Retinal pigment epithelial cell (primary cell): ENCODE measurements around the gene AURKAIP1.

Source experiments
- DNase-seq: peaks from one replicate; pipeline ENCODE4 v3.0.0-alpha.2; 2010; ENCODE audit warnings: low read depth
- H3K4me3 ChIP-seq: 2 replicates; pipeline ENCODE4 v1.5.1; 2011; ENCODE audit warnings: mild to moderate bottlenecking, low read length, control low read depth, moderate library complexity
- TF ChIP-seq, protein P1 (sequence below): conservative IDR thresholded peaks from 2 replicates; pipeline ENCODE4 v1.5.1; 2011; ENCODE audit warnings: low read depth, low read length, control low read depth, inconsistent platforms

The AURKAIP1 gene

DNA sequence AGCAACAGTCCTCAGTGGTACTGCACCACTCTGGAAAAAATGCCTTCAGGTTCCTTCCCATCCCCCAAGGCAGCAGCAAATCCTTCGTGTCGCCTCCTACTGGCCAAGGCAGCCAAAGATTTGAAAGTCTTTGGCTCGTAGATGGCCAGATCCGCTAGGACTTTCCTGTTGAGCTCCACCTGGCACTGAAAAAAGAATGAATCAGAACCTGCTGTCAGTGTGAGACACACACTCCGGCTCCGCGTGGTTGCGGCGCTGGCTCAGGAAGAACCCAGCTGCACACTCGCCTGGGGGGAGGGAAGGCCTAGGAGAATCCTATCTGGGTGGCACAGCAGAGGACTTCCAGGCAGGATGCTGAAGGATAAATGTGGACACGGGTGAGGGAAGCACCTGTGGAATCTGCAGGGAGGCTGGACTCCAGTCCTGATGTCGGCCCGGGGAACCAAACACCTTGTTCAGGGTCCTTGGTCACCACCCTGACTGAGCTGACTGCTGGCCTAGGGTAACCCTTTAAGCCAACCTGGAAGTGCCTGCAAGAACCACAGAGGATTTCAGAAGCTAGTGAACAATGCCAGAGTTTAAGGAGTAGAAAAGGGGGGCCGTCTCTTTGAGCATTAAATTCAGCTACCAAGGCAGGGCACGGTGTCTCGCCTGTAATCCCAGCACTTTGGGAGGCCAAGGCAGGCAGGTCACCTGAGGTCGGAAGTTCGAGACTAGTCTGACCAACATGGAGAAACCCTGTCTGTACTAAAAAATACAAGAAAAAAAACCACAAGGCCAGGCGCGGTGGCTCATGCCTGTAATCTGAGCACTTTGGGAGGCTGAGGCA is 27.3 kb upstream of the AURKAIP1 start:
- H3K4me3 ChIP-seq: no peak overlapping the region
- peak; percentile 30 for DNase-seq
- TF ChIP-seq, protein P1, sequence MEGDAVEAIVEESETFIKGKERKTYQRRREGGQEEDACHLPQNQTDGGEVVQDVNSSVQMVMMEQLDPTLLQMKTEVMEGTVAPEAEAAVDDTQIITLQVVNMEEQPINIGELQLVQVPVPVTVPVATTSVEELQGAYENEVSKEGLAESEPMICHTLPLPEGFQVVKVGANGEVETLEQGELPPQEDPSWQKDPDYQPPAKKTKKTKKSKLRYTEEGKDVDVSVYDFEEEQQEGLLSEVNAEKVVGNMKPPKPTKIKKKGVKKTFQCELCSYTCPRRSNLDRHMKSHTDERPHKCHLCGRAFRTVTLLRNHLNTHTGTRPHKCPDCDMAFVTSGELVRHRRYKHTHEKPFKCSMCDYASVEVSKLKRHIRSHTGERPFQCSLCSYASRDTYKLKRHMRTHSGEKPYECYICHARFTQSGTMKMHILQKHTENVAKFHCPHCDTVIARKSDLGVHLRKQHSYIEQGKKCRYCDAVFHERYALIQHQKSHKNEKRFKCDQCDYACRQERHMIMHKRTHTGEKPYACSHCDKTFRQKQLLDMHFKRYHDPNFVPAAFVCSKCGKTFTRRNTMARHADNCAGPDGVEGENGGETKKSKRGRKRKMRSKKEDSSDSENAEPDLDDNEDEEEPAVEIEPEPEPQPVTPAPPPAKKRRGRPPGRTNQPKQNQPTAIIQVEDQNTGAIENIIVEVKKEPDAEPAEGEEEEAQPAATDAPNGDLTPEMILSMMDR: peak; percentile 77

DNA sequence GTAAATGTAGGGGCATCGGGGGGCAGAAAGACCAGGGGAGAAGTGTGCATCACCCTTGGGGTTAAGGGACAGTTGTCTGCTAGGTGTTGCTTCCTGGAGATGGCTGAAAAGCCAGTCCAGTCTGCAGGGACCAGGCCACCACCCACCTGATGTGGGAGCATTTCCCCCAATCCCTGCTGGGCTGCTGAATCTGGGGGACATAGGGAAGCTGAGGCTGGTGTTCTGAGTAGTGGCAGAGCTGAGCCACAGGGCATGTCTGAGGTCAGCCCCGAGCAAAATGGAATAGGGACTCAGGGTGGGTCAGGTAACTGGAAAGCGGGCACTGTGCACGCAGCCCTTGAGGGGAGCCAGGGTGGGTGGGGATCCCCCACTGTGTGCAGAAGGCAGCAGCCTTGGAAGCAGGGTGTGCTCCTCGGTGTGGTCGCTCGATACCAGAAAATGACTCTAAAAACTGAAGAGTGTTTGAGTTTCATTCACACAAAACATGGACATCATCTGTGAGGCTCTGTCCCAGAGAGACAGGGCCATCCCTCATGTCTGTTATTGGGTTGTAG is 26.5 kb upstream of the AURKAIP1 start:
- DNase-seq: no peak
- no peak overlapping the region for H3K4me3 ChIP-seq
- TF ChIP-seq, protein P1: no peak

DNA sequence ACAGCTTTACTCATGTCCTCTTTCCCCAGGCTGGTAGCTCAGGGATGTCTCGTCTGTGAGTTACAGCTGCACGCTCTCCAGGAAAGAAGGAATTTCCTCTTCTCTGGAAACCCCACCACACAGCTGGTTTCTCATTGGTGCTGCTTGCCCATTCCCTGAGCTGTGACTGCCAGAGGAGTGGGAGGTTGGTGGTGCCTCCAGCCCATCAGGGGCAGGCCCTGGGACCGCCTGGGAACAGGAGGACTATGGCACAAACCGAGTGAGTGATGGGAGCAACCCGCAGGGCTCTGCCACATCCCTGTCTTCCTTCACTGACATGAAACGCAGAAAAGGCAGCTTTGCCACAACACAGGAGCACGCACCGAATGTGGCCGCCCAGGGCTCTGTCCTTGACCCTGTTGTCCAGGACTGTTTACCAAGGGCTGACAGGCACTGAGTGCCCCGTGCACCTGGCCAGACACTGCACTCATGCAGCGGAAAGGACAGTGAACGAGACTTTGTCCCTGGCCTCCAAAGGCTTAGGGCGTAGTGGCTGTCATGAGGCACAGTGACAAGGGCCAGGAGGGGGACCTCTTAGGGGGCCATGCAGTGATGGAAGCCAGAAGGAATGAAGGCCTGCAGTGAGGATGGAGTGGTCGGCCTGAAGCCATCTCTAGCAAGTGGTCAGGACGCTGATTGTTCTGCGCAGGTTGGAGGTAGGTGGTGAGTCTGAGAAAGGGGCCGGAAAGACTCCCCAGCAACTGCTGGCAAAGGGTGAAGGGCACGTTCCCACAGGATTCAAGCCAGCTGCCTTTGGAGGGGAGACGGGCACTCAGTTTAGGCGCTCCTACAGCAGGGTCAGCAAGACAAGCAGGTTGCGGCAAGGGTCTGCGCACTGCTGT is 25.8 kb upstream of the AURKAIP1 start:
- TF ChIP-seq, protein P1: no peak
- H3K4me3 ChIP-seq: peak overlapping the region; percentile 94
- no peak for DNase-seq

DNA sequence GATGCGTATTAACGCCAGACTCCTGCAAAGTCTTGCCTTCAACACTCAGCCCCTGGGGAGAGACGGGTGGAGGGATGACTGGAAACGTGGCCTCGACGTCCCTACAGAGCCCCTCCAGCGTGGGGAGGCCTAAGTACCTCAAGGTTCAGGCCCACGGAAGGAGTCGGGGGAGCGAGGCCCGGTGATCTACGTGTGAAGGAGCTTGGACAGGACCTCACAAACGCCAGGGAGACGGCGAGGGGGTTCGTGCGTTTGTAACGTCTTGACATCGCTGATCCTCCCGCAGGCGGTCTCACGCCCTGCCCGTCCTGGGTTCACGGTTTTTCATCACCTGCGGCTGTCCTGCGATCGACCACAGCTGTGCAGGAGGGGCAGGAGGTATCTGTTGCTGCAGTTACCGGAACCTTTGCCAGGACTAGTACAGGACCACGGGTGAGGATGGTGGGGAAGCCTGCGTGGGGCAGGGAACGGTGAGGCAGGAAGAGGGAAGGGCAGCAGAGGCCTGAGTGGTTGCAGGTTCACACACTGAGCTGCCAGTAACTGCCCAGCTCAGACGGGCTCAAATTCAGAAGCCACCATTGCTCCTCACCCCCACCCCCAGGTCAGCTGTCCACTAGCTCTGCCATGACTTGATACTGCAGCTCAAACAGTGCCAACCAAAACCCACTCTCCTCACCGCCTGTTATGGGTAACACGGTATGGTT is 25.0 kb upstream of the AURKAIP1 start:
- no peak for DNase-seq
- TF ChIP-seq, protein P1: no peak
- H3K4me3 ChIP-seq: peak overlapping the region; percentile 94

DNA sequence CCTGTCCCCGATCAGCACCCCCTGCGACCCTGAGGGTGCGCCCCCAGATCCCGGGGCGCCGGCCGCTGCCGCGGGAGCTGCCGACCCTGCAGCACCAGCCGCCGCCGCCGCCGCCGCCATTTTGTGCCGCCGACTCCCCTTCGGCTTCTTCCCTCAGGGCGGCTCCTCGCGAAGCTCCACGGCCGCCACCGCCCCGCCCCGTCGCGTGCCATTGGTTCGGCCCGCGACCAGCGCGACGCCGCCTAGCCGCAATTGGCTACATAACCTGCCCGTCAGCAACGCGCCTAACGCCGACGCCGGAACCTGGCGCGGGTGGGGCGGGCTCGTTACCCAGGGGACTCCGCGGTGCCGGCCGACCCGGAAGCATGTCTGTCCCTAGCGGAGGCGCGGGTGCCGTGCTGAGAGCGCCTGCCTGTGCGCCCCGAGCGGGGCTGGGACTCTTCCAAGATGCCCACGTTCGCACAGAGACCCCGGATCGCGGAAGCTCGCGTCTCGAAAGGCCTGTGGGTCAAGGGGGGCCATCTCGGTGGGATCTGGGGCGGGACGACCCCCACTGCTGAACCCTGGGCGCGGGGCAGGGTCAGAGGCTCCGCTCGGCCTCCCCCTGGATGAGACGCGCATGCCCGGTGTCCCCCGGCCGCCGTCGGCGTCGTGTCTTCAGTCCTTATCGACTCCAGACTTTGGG is 24.3 kb upstream of the AURKAIP1 start, which contains the start of gene CCNL2:
TSS of gene CCNL2 (minus strand) at position 149 of the 685 bp plus-strand sequence. CDS start at position 120, 29 bp downstream.
- H3K4me3 ChIP-seq: peak within 1 kb of the TSS; percentile 94
- peak; percentile 91 for DNase-seq
- TF ChIP-seq, protein P1: peak; percentile 45

DNA sequence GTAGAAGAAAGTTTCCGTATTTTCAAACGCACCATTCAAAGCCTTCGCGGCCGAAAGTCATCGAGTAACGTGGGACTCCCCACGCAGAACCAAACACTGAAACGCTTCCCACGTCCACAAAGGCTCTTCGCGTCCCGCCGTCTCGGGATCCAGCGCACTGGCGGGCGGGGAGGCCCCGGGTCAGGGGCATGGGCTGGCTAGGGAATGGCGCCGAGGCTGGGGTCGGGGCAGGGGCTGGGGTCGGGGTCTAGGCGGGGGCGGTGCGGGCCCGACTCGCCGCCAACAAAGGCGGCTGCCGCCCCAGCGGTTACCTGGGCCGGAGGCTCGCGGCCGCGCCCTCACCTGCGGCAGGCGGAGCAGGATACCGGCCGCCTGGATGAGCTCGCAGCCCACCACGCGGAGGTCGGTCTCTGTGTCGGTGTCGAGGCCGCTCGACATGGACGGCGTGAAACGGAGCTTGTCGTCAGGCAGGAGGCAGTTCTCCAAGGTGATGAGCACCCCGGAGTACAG is 23.7 kb upstream of the AURKAIP1 start:
- DNase-seq: no peak
- TF ChIP-seq, protein P1: no peak
- peak overlapping the region; percentile 91 for H3K4me3 ChIP-seq
